DMS53 treated with DMSO at 0.1 percent for 48 hours (cell line): Measurements from ENCODE around the gene SEMA3B.
"Not testable (repeated sequence)": the region's sequence is repeated elsewhere in the genome, so short reads cannot be mapped to it uniquely, and the experiment has no call there.

Experiments
- DNase-seq: peaks from one replicate; lab custom pipeline; 2025; ENCODE audit not compliant: unreplicated experiment; lab: John Stamatoyannopoulos, UW

Gene SEMA3B

DNA sequence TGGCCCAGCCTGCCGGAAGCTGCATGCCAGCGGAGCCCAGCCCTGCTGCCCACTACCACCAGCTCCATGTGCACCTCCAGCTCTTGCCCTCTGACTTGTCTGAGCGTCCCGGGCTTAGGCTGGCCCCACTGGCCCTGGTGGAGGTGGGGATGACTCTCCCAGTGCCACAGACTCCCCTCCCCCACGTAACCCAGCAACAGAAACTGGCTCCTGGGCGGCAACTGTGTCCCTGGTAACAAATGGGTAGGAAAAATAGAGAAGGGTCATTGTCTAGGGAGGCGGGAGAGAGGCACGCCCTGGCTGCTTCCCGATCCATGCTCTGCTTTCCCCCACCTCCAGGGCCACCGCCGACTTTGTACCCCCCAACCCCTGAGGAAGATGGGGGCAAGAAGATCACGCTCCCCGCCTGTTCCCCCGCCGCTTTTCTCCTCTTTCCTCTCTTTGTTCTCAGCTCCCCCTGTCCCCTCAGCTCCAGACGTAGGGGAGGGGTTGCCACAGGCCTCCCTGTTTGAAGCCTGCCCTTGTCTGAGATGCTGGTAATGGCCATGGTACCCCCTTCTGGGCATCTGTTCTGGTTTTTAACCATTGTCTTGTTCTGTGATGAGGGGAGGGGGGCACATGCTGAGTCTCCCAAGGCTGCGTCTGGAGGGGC, 10.8 kb upstream of the SEMA3B start:
- DNase-seq = no peak

GRCh38 chr3:50258979-50259378, 10.0 kb upstream of the SEMA3B start:
- DNase-seq = no peak

GRCh38 chr3:50259432-50260026, 9.4 kb upstream of the SEMA3B start:
- no peak for DNase-seq

- no peak for DNase-seq
Measured at GRCh38 chr3:50260027-50260941, 8.7 kb upstream of the SEMA3B start.

GRCh38 chr3:50260942-50261441, 8.0 kb upstream of the SEMA3B start:
- no peak for DNase-seq

DNA sequence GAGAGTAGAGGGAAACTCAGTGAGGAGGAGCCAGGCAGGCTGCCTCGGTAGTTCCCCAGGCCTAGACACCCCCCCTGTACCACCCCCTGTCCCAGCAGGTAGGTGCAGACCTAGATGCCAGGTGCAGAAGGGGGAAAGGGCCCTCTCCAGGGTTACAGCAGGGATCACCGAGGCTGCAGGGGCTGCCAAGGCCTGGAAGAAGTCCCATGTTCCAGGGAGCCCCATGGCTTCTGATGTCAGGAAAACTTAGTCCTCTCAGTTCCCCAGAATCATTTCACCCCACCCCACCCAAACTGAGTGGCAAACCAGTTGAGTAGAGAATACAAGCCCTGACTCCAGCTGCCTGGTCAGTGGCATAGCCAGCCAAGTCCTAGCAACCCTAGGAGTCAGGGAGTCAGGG, 7.4 kb upstream of the SEMA3B start:
- no peak for DNase-seq

DNA sequence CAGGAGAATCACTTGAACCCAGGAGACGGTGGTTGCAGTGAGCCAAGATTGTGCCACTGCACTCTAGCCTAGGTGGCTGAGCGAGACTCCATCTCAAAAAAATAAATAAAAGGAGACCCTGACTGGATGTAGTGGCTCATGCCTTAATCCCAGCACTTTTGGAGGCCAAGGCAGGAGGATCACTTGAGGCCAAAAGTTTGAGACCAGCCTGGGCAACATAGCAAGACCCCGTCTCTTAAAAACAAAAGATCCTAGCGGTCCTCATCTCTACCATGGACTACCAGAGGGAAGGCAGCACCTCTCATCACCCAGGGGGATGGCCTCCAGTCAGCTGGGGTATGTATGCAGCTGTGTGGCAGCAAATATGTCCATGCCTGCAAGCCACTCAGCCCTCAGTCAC, 6.7 kb upstream of the SEMA3B start:
- not testable (repeated sequence) for DNase-seq

DNA sequence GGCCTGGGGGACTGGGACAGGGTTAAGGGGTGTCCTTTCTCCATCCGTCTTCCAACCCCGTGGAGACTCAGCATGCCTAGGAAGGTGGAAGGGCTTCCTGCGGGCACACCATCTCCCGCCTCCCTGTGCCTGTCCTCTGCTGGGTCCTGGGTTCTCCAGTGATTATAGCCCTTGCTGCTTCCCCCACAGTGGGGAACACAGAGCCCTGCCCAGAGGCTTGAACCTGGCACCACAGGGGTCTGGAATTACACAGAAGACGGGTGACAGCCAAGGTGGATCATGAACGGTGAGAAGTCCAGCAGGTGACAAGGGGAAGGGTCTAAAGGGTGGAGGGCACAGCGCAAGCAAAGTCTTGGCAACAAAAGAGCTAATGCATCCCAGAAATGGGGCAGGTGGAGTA, 6.2 kb upstream of the SEMA3B start:
- no peak for DNase-seq

- DNase-seq = no peak
Measured at GRCh38 chr3:50263478-50264382, 5.2 kb upstream of the SEMA3B start.

- DNase-seq = no peak
Measured at GRCh38 chr3:50264383-50264963, 4.5 kb upstream of the SEMA3B start.

GRCh38 chr3:50264964-50265485, 3.9 kb upstream of the SEMA3B start:
- DNase-seq = no peak

DNA sequence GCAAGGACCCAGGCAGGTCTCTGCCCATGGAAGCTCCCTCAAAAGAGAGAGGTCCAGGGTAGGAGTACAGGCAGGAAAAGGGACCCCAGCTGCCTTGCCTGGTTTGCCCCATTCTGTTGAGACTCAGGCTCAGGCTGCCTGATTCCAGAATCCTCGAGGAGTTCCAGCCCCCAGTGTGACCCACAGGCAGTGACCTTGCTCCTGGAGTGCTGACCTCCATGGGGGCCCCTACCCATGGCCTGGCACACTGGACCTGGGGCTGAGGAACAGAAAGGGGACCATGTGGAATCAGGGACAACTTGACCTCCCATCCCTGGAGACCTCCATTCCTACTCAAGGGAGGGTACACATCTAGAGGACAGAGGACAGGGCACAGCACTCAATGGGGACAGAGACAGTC, 3.4 kb upstream of the SEMA3B start:
- DNase-seq = no peak

DNA sequence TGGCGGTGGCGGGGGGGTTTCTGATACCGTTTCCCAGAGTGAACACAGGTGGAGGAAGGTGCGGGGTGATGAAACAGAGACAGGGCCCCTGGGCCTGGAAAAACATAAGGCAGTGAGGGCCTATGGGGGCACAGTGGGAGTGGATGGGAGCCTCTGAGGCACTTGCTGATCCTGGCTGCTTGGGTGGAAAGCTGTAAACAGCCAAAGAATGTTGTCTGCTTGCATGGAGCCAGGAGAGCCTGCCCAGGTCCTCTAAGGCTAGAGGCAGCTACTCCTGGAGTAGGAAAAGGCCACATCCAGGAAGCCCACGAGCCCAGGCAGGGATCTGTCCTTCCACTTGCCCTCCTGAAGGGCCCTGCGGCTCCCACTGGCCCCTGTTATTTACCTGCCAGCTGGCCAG, 2.9 kb upstream of the SEMA3B start:
- no peak for DNase-seq

DNA sequence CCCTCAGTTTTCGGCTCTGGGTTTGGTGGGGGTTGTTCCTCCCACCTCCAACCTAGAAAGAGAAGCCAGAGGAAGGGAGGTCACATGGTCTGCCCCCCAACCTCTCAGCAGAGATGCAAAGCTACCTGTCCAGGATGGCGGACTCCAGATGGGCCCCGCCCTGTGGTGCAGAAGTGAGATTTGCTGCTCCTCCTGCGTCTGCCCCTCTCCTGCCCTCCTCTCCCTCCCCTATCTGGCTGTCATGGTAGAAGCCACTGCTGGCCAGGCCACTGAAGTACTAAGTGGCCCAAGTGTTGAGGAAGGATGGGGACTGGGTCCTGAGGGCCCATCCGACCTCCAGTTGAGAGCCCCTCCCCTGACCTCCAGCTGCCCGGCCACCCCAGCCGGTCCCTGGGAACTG, 2.1 kb upstream of the SEMA3B start:
- no peak for DNase-seq

DNA sequence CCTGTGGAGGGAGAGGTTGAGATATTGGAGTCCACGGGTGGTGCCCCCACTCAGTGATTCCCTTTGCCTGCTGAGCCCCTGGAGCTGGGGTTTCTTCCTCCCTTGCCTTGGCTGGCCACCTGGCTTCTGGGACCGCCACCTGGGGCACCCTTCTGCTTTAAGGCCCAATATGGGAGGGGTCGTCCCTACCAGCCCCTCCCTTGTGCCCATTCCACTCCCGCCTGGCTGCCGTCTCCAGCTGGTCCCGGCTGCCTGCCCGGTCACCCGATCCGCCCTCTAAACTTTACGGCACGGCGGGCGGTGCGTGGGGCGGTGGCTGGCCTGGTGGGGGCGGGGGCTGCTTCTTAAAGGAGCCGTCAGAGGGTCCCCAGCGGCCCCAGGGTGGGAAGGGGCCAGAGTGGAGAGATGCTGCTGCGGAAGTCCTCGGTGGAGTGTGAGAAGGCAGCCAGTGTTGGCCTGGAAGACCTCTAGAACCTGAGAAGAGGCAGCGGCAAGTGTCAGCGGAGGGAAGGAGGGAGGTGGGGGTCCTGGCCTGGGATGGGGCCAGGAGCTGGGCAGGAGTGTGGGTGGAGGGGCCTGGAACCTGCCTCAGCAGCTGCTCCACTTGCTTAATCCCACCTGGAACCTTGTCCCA, 1.6 kb upstream of the SEMA3B start:
- DNase-seq = no peak

GRCh38 chr3:50268276-50268675, 671 bp upstream of the SEMA3B start:
- no peak for DNase-seq

DNA sequence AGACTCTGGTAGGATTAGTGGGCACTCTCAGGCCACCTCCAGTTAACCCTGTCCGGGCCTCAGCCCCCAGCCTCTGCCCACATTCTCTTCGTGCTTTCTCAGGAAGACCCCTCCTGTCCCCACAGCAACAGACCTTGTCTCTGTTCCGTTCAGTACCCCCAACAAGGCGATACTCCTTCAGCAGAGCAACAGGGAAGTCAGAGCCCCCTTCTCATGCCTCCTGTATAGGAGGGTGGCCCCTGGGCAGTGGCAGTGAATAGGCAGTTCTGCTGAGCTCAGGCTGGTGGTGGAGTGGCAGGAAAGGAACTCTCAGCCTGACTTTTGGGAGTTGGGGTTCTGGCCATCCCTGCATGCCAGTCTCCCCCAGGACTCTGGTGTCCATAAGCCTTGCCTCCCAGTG, 513 bp downstream of the SEMA3B start:
- no peak for DNase-seq

GRCh38 chr3:50269977-50270413, 1.0 kb downstream of the SEMA3B start:
- no peak for DNase-seq

- DNase-seq = no peak
Measured at GRCh38 chr3:50270422-50271224, 1.7 kb downstream of the SEMA3B start.
